ENCODE measurements around the gene TMPRSS7. TPM values are rescaled to one million over a fixed set of nuclear protein-coding genes. Genes with fewer than 3 reads are reported as not detected.

The TMPRSS7 gene
- total RNA-seq, 1 experiment from 2014 or later: not detected

DNA sequence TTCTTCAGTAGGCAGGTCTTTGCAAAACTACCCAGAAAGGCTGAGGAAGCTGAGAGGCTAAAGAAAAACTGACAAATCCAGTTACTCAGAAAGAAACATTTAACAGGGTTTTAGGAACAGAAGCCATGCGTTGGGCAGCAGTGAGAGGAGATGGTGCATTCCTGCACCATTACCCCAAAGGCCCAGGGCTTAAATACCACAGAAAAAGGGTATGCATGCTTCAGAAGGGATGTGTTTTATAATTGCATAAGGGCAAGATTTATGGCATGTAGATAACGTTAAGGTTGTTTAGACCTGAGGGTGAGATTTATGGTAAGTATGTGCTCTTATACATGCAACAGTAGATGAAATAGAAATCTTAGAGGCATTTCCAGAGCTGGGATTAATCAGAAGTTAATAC, 61.6 kb downstream of the TMPRSS7 start:
- DNase-seq (ENCODE audit: low read depth, low spot score) (no peak), ATAC-seq (0 out of 2 replicates have a peak, but pooled peaks have one; percentile 14)
- Histone ChIP-seq H3K9me3 (ENCODE audit: control insufficient read depth, insufficient read depth, low read depth, low read length) (no peaks in the 10 kb centered on the region), H3K27me3 (ENCODE audit: control insufficient read depth, insufficient read depth, low read length) (no peaks in the 10 kb centered on the region), H3K27ac (ENCODE audit: low read length) (peak overlapping the region; percentile 75), H3K4me1 (ENCODE audit: control insufficient read depth, insufficient read depth, low read length) (peaks cover 46% of the 10 kb centered on the region), H3K4me3 (ENCODE audit: low read depth in 2 of 2, low read length in 2 of 2) (no peak overlapping the region), H3K36me3 (ENCODE audit: control insufficient read depth, insufficient read depth, low read length) (no peaks in the 10 kb centered on the region)
- in situ Hi-C loops (cut with HindIII; ENCODE audit: low pct_unique_long_range_greater_than_20kb, low sequenced_read_pairs): no loop called here
- TF ChIP-seq, protein P1, sequence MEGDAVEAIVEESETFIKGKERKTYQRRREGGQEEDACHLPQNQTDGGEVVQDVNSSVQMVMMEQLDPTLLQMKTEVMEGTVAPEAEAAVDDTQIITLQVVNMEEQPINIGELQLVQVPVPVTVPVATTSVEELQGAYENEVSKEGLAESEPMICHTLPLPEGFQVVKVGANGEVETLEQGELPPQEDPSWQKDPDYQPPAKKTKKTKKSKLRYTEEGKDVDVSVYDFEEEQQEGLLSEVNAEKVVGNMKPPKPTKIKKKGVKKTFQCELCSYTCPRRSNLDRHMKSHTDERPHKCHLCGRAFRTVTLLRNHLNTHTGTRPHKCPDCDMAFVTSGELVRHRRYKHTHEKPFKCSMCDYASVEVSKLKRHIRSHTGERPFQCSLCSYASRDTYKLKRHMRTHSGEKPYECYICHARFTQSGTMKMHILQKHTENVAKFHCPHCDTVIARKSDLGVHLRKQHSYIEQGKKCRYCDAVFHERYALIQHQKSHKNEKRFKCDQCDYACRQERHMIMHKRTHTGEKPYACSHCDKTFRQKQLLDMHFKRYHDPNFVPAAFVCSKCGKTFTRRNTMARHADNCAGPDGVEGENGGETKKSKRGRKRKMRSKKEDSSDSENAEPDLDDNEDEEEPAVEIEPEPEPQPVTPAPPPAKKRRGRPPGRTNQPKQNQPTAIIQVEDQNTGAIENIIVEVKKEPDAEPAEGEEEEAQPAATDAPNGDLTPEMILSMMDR (IDR thresholded peaks at IDR 0.05): no peak
- TF ChIP-seq SIN3A (IDR thresholded peaks at IDR 0.05; ENCODE audit: borderline replicate concordance, insufficient read depth, low read depth, low read length) (no peak), TCF7L2 (IDR thresholded peaks at IDR 0.05; ENCODE audit: low read depth, low read length) (no peak), POLR2AphosphoS5 (IDR thresholded peaks at IDR 0.05; ENCODE audit: low read depth, low read length) (no peak)
- TF ChIP-seq, protein P2, sequence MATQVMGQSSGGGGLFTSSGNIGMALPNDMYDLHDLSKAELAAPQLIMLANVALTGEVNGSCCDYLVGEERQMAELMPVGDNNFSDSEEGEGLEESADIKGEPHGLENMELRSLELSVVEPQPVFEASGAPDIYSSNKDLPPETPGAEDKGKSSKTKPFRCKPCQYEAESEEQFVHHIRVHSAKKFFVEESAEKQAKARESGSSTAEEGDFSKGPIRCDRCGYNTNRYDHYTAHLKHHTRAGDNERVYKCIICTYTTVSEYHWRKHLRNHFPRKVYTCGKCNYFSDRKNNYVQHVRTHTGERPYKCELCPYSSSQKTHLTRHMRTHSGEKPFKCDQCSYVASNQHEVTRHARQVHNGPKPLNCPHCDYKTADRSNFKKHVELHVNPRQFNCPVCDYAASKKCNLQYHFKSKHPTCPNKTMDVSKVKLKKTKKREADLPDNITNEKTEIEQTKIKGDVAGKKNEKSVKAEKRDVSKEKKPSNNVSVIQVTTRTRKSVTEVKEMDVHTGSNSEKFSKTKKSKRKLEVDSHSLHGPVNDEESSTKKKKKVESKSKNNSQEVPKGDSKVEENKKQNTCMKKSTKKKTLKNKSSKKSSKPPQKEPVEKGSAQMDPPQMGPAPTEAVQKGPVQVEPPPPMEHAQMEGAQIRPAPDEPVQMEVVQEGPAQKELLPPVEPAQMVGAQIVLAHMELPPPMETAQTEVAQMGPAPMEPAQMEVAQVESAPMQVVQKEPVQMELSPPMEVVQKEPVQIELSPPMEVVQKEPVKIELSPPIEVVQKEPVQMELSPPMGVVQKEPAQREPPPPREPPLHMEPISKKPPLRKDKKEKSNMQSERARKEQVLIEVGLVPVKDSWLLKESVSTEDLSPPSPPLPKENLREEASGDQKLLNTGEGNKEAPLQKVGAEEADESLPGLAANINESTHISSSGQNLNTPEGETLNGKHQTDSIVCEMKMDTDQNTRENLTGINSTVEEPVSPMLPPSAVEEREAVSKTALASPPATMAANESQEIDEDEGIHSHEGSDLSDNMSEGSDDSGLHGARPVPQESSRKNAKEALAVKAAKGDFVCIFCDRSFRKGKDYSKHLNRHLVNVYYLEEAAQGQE (IDR thresholded peaks at IDR 0.05; ENCODE audit: insufficient read depth in 1 of 2, low read depth in 2 of 2, low read length in 1 of 2): no peak
- POLR2A ChIA-PET: no interaction called here
- intact Hi-C loops (cut with micrococcal nuclease; ENCODE audit: unreplicated experiment): no loop called here
- BruUV-seq (replicated peaks): no TSS peak
- CTCF ChIA-PET: no interaction called here

DNA sequence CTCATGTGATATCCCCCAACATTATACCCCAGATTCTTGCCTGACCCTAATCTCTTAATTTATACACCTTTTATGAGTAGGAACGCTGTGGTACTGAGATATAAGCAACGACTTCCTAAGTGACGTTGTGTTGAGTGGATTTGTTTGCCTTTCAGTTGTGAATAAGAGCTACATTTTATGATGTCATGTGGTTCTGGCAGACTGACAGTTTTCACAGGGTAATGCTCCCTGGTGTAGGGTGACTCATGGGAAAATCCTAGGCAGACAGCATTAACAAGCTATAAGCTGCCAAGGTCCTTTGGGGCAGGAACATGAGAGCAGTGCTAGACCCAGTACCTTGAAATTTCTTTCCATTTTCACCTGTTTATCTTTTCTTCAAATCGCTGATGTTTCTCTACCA, 62.8 kb downstream of the TMPRSS7 start:
- Histone ChIP-seq H3K4me3 (ENCODE audit: low read depth in 2 of 2, low read length in 2 of 2) (no peak overlapping the region), H3K4me1 (ENCODE audit: control insufficient read depth, insufficient read depth, low read length) (peaks cover 38% of the 10 kb centered on the region), H3K27me3 (ENCODE audit: control insufficient read depth, insufficient read depth, low read length) (no peaks in the 10 kb centered on the region), H3K36me3 (ENCODE audit: control insufficient read depth, insufficient read depth, low read length) (no peaks in the 10 kb centered on the region), H3K9me3 (ENCODE audit: control insufficient read depth, insufficient read depth, low read depth, low read length) (no peaks in the 10 kb centered on the region), H3K27ac (ENCODE audit: low read length) (peak overlapping the region; percentile 75)
- POLR2A ChIA-PET: no interaction called here
- TF ChIP-seq POLR2AphosphoS5 (IDR thresholded peaks at IDR 0.05; ENCODE audit: low read depth, low read length): peak; percentile 67; the same call in 1 of the 2 replicates
- TF ChIP-seq, protein P2 (IDR thresholded peaks at IDR 0.05; ENCODE audit: insufficient read depth in 1 of 2, low read depth in 2 of 2, low read length in 1 of 2): no peak
- TF ChIP-seq, protein P1 (IDR thresholded peaks at IDR 0.05): no peak
- TF ChIP-seq TCF7L2 (IDR thresholded peaks at IDR 0.05; ENCODE audit: low read depth, low read length): no peak
- no peak for TF ChIP-seq SIN3A (IDR thresholded peaks at IDR 0.05; ENCODE audit: borderline replicate concordance, insufficient read depth, low read depth, low read length)
- peak; percentile 97 for ATAC-seq
- in situ Hi-C loops (cut with HindIII; ENCODE audit: low pct_unique_long_range_greater_than_20kb, low sequenced_read_pairs): no loop called here
- CTCF ChIA-PET: interaction anchor here (0.6 to 1.0 kb wide), 2 partner anchors 14 to 98 kb away, joined by 3 to 4 read pairs; no protein-coding TSS in a partner anchor
- BruUV-seq (replicated peaks): no TSS peak
- intact Hi-C loops (cut with micrococcal nuclease; ENCODE audit: unreplicated experiment): no loop called here
- DNase-seq (ENCODE audit: low read depth, low spot score): peak; percentile 99
